HCT116 (cell line): Measurements from ENCODE around the gene MPPED1. TPM values are rescaled to one million over a fixed set of nuclear protein-coding genes. Genes with fewer than 3 reads are reported as not detected.

Source experiments
- ATAC-seq: fragments of 200-7000 bp; cut with Tn5 transposase; 2 replicates; pipeline ENCODE4 v1.9.1; 2020; ENCODE audit warnings: mild to moderate bottlenecking, moderate library complexity
- BruUV-seq: library from RNA; stranded (reverse); fragments of 400-500 nt; replicated peaks from 2 replicates; lab custom pipeline; 2021; lab: Mats Ljungman, UMichigan
- CTCF ChIA-PET: fragments of 300-600 bp; sonication (Branson Sonifier 250); formaldehyde crosslinking; loops from one replicate; lab custom pipeline; 2021; ENCODE audit warnings: antibody characterized with exemption; lab: Charles Lee
- POLR2A ChIA-PET: fragments of 300-600, 350-600 bp; sonication (Branson Sonifier 250); formaldehyde crosslinking; loops from one replicate; lab custom pipeline; 2021; ENCODE audit warnings: antibody characterized with exemption; lab: Charles Lee
- RAD21 ChIA-PET, 2 experiments: fragments of 300-600 bp; sonication (Branson Sonifier 250); formaldehyde crosslinking; loops; one replicate each; lab custom pipeline; 2023; ENCODE audit warnings: low total read pairs in 2 of 2; ENCODE audit not compliant: uncharacterized antibody in 2 of 2, unreplicated experiment in 2 of 2, low non-redundant PET in 1 of 2; lab: Charles Lee
- DNase-seq: peaks from one replicate; pipeline ENCODE4 v3.0.0-alpha.2; 2010; ENCODE audit warnings: low read depth, low spot score
- H2AFZ ChIP-seq: fragments of 200-600 bp; shearing (Covaris generic), sonication (generic); 2 replicates; pipeline ENCODE4 v1.6.1; 2017; ENCODE audit warnings: low read depth, mixed run types, mixed read lengths, antibody characterized with exemption, low read length; ENCODE audit not compliant: poor library complexity, severe bottlenecking
- H3K27ac ChIP-seq: 2 replicates; pipeline ENCODE4 v1.5.1; 2012; ENCODE audit warnings: low read depth, low read length
- H3K27me3 ChIP-seq: fragments of 200-600 bp; sonication (generic); 2 replicates; pipeline ENCODE4 v1.6.1; 2016; ENCODE audit warnings: mixed run types, low read length, mixed read lengths; ENCODE audit not compliant: insufficient read depth
- H3K36me3 ChIP-seq, 2 experiments: fragments of 200-500 bp in 1 of 2; fragments of 200-600 bp in 1 of 2; sonication (Bioruptor generic) in 1 of 2; sonication (generic) in 1 of 2; 2 replicates each; pipeline versions ENCODE4 v1.5.1 to v1.6.1; 2014 to 2016; ENCODE audit warnings: low read length in 2 of 2, inconsistent platforms in 1 of 2, mixed read lengths in 1 of 2, mixed run types in 1 of 2; ENCODE audit not compliant: insufficient read depth in 2 of 2, control insufficient read depth in 1 of 2
- H3K4me1 ChIP-seq, 2 experiments: fragments of 200-600 bp in 1 of 2; sonication (generic) in 1 of 2; 2 replicates each; pipeline versions ENCODE4 v1.5.1 to v1.6.1; 2012 to 2017; ENCODE audit warnings: low read length in 2 of 2, inconsistent platforms in 1 of 2, mild to moderate bottlenecking in 1 of 2, mixed read lengths in 1 of 2, mixed run types in 1 of 2, moderate library complexity in 1 of 2; ENCODE audit not compliant: insufficient read depth in 2 of 2, control insufficient read depth in 1 of 2
- H3K4me2 ChIP-seq: fragments of 200-600 bp; sonication (generic); 2 replicates; pipeline ENCODE4 v1.6.1; 2017; ENCODE audit warnings: mixed run types, low read length, mixed read lengths
- H3K4me3 ChIP-seq, 2 experiments: fragments of 200-600 bp in 1 of 2; sonication (generic) in 1 of 2; replicated peaks in 1 of 2; 2 replicates each; pipeline ENCODE4 v1.5.1; 2011 to 2016; ENCODE audit warnings: low read length in 2 of 2, control low read depth in 1 of 2, low read depth in 1 of 2, mild to moderate bottlenecking in 1 of 2, mixed read lengths in 1 of 2, mixed run types in 1 of 2
- H3K79me2 ChIP-seq: fragments of 200-600 bp; sonication (generic); 2 replicates; pipeline ENCODE4 v1.6.1; 2017; ENCODE audit warnings: mild to moderate bottlenecking, mixed run types, low read length, moderate library complexity, mixed read lengths; ENCODE audit not compliant: insufficient read depth
- H3K9ac ChIP-seq: fragments of 200-600 bp; sonication (generic); 2 replicates; pipeline ENCODE4 v1.6.1; 2016; ENCODE audit warnings: low read length, mixed read lengths
- H3K9me2 ChIP-seq: fragments of 200-600 bp; sonication (generic), shearing (Covaris generic); 2 replicates; pipeline ENCODE4 v1.6.1; 2017; ENCODE audit warnings: mixed run types, mild to moderate bottlenecking, moderate library complexity; ENCODE audit not compliant: insufficient read depth
- H3K9me3 ChIP-seq, 2 experiments: fragments of 200-500 bp in 1 of 2; fragments of 200-600 bp in 1 of 2; sonication (Bioruptor generic) in 1 of 2; sonication (generic) in 1 of 2; 2 replicates each; pipeline ENCODE4 v1.6.1; 2014 to 2017; ENCODE audit warnings: low read length in 2 of 2, mixed read lengths in 2 of 2, inconsistent platforms in 1 of 2, low read depth in 1 of 2, mild to moderate bottlenecking in 1 of 2, mixed run types in 1 of 2, moderate library complexity in 1 of 2; ENCODE audit not compliant: control insufficient read depth in 1 of 2, insufficient read depth in 1 of 2
- H4K20me1 ChIP-seq: fragments of 200-600 bp; sonication (generic), shearing (Covaris generic); 2 replicates; pipeline ENCODE4 v1.6.1; 2017; ENCODE audit warnings: mixed run types, mild to moderate bottlenecking, moderate library complexity; ENCODE audit not compliant: insufficient read depth
- CBX3 ChIP-seq: IDR thresholded peaks from 2 replicates; pipeline ENCODE4 v1.6.1; 2012; ENCODE audit warnings: low read depth
- CEBPB ChIP-seq: IDR thresholded peaks from 2 replicates; pipeline ENCODE4 v1.6.1; 2012; ENCODE audit warnings: low read depth
- EZH2 ChIP-seq: fragments of 200-600 bp; sonication (generic); IDR thresholded peaks from 2 replicates; pipeline ENCODE4 v1.6.1; 2017; ENCODE audit warnings: antibody characterized with exemption, mixed run types
- FOSL1 ChIP-seq: IDR thresholded peaks from 2 replicates; pipeline ENCODE4 v1.6.1; 2012; ENCODE audit warnings: low read depth
- JUND ChIP-seq: IDR thresholded peaks from 2 replicates; pipeline ENCODE4 v1.6.1; 2012
- SIN3A ChIP-seq: IDR thresholded peaks from 2 replicates; pipeline ENCODE4 v1.6.1; 2012; ENCODE audit warnings: low read depth
- SRF ChIP-seq: IDR thresholded peaks from 2 replicates; pipeline ENCODE4 v1.6.1; 2012; ENCODE audit warnings: low read depth
- YY1 ChIP-seq: IDR thresholded peaks from 2 replicates; pipeline ENCODE4 v1.6.1; 2011; ENCODE audit warnings: low read length, low read depth, moderate library complexity, mild to moderate bottlenecking; ENCODE audit not compliant: insufficient replicate concordance; ENCODE audit errors: extremely low read depth
- intact Hi-C: fragments of 100-400 bp; cut with micrococcal nuclease; formaldehyde crosslinking; loops from 2 replicates; pipeline ENCODE4 v1.10.0; 2022
- total RNA-seq: library from RNA; stranded (reverse); gene quantifications from one replicate; pipeline ENCODE4 v1.2.1, GENCODE V29; 2021; ENCODE audit not compliant: unreplicated experiment
- TF ChIP-seq, protein P1 (sequence below): IDR thresholded peaks from 2 replicates; pipeline ENCODE4 v1.6.1; 2011; ENCODE audit warnings: mild to moderate bottlenecking, low read length, moderate library complexity; ENCODE audit not compliant: insufficient replicate concordance; ENCODE audit errors: extremely low read depth
- TF ChIP-seq, protein P2 (sequence below): IDR thresholded peaks from 2 replicates; pipeline ENCODE4 v1.6.1; 2012

Gene MPPED1
- total RNA-seq, 1 experiment from 2014 or later = not detected

DNA sequence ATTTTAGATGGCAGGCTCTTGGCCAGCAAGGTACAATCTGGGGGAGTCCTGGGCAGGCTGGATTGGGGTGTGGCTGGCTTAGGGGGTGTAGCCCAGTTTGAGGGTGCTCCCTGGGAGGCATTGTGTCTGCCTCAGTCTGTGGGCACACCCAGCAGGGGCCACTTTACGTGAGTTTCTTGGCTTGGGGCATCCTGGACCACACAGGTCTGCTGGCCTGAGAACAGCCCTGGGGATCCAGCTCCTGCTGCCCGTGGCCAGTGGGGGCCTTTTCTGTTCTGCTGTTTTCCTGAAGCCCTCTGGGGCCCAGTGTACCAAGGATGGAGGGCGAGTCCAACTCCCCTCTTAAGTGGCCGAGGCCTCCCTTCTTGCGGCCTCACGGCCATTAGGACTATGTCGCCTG is 71.9 kb downstream of the MPPED1 start:
- RAD21 ChIA-PET = no interaction called here
- Histone ChIP-seq H3K36me3 (no peaks in the 10 kb centered on the region), H3K4me2 (no peak overlapping the region), H3K4me3 (no peak overlapping the region), H2AFZ (no peak overlapping the region), H3K27me3 (peaks cover 13% of the 10 kb centered on the region), H3K79me2 (no peaks in the 10 kb centered on the region), H3K9me2 (no peaks in the 10 kb centered on the region), H4K20me1 (no peaks in the 10 kb centered on the region), H3K9ac (no peak overlapping the region), H3K9me3 (no peaks in the 10 kb centered on the region), H3K27ac (no peak overlapping the region), H3K4me1 (no peaks in the 10 kb centered on the region)
- intact Hi-C loops = no loop called here
- POLR2A ChIA-PET = no interaction called here
- CTCF ChIA-PET = no interaction called here
- no TSS peak for BruUV-seq
- TF ChIP-seq CBX3 (no peak), YY1 (no peak), SIN3A (no peak), FOSL1 (no peak), CEBPB (no peak), EZH2 (no peak), SRF (no peak), JUND (no peak)
- TF ChIP-seq, protein P1, sequence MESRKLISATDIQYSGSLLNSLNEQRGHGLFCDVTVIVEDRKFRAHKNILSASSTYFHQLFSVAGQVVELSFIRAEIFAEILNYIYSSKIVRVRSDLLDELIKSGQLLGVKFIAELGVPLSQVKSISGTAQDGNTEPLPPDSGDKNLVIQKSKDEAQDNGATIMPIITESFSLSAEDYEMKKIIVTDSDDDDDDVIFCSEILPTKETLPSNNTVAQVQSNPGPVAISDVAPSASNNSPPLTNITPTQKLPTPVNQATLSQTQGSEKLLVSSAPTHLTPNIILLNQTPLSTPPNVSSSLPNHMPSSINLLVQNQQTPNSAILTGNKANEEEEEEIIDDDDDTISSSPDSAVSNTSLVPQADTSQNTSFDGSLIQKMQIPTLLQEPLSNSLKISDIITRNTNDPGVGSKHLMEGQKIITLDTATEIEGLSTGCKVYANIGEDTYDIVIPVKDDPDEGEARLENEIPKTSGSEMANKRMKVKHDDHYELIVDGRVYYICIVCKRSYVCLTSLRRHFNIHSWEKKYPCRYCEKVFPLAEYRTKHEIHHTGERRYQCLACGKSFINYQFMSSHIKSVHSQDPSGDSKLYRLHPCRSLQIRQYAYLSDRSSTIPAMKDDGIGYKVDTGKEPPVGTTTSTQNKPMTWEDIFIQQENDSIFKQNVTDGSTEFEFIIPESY = no peak
- TF ChIP-seq, protein P2, sequence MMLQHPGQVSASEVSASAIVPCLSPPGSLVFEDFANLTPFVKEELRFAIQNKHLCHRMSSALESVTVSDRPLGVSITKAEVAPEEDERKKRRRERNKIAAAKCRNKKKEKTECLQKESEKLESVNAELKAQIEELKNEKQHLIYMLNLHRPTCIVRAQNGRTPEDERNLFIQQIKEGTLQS = no peak
- no peak for DNase-seq
- no peak for ATAC-seq
